Stimulated activated effector memory CD8-positive, alpha-beta T cell treated with anti-CD3 and anti-CD28 coated beads, Interleukin-12 subunit alpha, Interleukin-12 subunit beta, amount 100 ng/mL, for 72 hours (primary cell): ENCODE measurements around the gene PTPRH.

Experiments
- ATAC-seq: fragments of 150-1000 bp; cut with Tn5 transposase; 2 replicates; pipeline ENCODE4 v1.10.0; 2021
- DNase-seq, 2 donors: peaks; one replicate each; pipeline ENCODE4 v3.0.0; 2021 to 2022; ENCODE audit warnings: low spot score in 2 of 2
- H3K27ac Mint-ChIP-seq: one replicate; pipeline ENCODE4 v1.8.0; 2022; ENCODE audit warnings: mild to moderate bottlenecking, mixed read lengths
- H3K36me3 Mint-ChIP-seq: one replicate; pipeline ENCODE4 v1.8.0; 2022; ENCODE audit warnings: mild to moderate bottlenecking, mixed read lengths
- H3K4me1 Mint-ChIP-seq: one replicate; pipeline ENCODE4 v1.8.0; 2022; ENCODE audit warnings: mixed read lengths
- H3K4me3 Mint-ChIP-seq: one replicate; pipeline ENCODE4 v1.8.0; 2022; ENCODE audit warnings: mild to moderate bottlenecking, mixed read lengths
- H3K9me3 Mint-ChIP-seq: one replicate; pipeline ENCODE4 v1.8.0; 2022; ENCODE audit warnings: mixed read lengths

Gene PTPRH

GRCh38 chr19:55248704-55249103 lies 39.4 kb upstream of the PTPRH start:
- DNase-seq (no peak), ATAC-seq (no peak)
- Mint-ChIP-seq H3K27ac (peak overlapping the region; percentile 87), H3K36me3 (peaks cover 87% of the 10 kb centered on the region), H3K9me3 (no peaks in the 10 kb centered on the region), H3K4me3 (no peak overlapping the region), H3K4me1 (peaks cover 51% of the 10 kb centered on the region)

- Mint-ChIP-seq H3K27ac (peak overlapping the region; percentile 87), H3K9me3 (no peaks in the 10 kb centered on the region), H3K4me3 (no peak overlapping the region), H3K4me1 (peaks cover 46% of the 10 kb centered on the region), H3K36me3 (peaks cover 87% of the 10 kb centered on the region)
- no peak for ATAC-seq
- DNase-seq: no peak
These were observed 38.9 kb upstream of the PTPRH start for GRCh38 chr19:55248166-55248675.

- Mint-ChIP-seq H3K36me3 (peaks cover 88% of the 10 kb centered on the region), H3K9me3 (no peaks in the 10 kb centered on the region), H3K27ac (no peak overlapping the region), H3K4me1 (peaks cover 44% of the 10 kb centered on the region), H3K4me3 (no peak overlapping the region)
- DNase-seq: no peak
- ATAC-seq: no peak
These were observed 38.4 kb upstream of the PTPRH start for GRCh38 chr19:55247621-55248099.

DNA sequence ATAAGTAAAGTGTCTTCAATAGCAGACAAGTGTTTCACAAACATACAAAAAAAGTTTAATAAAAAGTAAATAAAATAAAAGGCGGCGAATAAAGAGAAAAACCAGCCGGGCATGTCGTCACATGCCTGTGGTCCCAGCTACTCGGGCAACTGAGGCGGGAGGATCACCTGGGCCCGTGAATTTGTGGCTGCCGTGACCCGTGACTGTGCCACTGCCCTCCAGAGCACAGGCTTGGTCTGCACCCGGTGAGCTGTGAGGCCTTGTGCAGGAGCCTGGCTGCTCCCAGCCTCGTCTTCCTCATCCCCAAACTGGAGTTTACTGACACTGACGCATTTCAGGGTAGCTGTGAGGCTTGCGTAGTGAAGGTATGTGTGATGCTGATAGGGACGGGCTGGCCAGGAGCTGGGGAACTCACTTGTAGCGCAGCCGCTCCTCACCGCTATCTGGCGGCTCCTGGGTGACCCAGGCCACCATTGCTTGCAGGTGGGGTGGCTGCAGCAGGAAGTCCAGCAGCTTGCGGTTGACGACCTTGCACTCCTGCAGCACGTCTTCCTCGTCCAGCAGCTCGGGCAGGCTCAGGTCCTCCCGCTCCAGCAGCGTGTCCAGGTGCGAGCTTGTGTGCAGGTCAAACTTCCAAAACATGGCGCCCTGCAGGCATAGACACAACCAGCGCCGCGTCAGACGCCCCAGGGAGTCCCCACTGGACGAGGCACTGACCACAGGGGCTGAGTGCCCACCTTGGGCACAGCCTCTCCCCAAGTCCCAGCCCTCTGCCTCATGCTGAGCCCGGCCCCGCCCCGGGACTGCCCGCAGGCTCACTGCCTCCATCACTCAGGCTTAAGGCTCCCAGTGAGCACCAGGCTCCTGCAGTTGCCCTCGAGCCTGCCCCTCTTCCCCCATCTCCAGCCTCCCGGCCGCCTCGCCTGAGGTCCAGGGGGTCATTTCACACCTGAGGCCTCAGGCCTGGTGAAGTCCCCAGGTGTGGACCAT lies 37.5 kb upstream of the PTPRH start:
- no peak for ATAC-seq

GRCh38 chr19:55245236-55245904 lies 36.1 kb upstream of the PTPRH start:
- Mint-ChIP-seq H3K4me3 (no peak overlapping the region), H3K9me3 (no peaks in the 10 kb centered on the region), H3K27ac (peak overlapping the region; percentile 36), H3K36me3 (peaks cover 88% of the 10 kb centered on the region), H3K4me1 (peaks cover 28% of the 10 kb centered on the region)
- DNase-seq (no peak), ATAC-seq (no peak)

More for the DNA sequence above, 37.5 kb upstream of the PTPRH start:
- Mint-ChIP-seq H3K4me3 (no peak overlapping the region), H3K27ac (no peak overlapping the region), H3K4me1 (peaks cover 42% of the 10 kb centered on the region), H3K9me3 (no peaks in the 10 kb centered on the region), H3K36me3 (peaks cover 88% of the 10 kb centered on the region)
- no peak for DNase-seq

- peaks cover 25% of the 10 kb centered on the region for H3K4me1 Mint-ChIP-seq
- ATAC-seq (no peak), DNase-seq (no peak)
- H3K36me3 Mint-ChIP-seq: peaks cover 90% of the 10 kb centered on the region
- H3K27ac Mint-ChIP-seq: no peak overlapping the region
- H3K4me3 Mint-ChIP-seq: no peak overlapping the region
- H3K9me3 Mint-ChIP-seq: no peaks in the 10 kb centered on the region
These were observed 34.8 kb upstream of the PTPRH start for GRCh38 chr19:55244004-55244680.

GRCh38 chr19:55242517-55242916 lies 33.2 kb upstream of the PTPRH start:
- H3K36me3 Mint-ChIP-seq: peaks cover 94% of the 10 kb centered on the region
- H3K27ac Mint-ChIP-seq: peak overlapping the region; percentile 38

GRCh38 chr19:55241935-55242464 lies 32.7 kb upstream of the PTPRH start:
- ATAC-seq: peak; percentile 5
- Mint-ChIP-seq H3K27ac (no peak overlapping the region), H3K4me3 (no peak overlapping the region), H3K4me1 (peaks cover 13% of the 10 kb centered on the region), H3K9me3 (no peaks in the 10 kb centered on the region), H3K36me3 (peaks cover 97% of the 10 kb centered on the region)
- no peak for DNase-seq

More at GRCh38 chr19:55242517-55242916, 33.2 kb upstream of the PTPRH start:
- DNase-seq (no peak), ATAC-seq (no peak)
- Mint-ChIP-seq H3K4me3 (no peak overlapping the region), H3K9me3 (no peaks in the 10 kb centered on the region), H3K4me1 (peaks cover 13% of the 10 kb centered on the region)

DNA sequence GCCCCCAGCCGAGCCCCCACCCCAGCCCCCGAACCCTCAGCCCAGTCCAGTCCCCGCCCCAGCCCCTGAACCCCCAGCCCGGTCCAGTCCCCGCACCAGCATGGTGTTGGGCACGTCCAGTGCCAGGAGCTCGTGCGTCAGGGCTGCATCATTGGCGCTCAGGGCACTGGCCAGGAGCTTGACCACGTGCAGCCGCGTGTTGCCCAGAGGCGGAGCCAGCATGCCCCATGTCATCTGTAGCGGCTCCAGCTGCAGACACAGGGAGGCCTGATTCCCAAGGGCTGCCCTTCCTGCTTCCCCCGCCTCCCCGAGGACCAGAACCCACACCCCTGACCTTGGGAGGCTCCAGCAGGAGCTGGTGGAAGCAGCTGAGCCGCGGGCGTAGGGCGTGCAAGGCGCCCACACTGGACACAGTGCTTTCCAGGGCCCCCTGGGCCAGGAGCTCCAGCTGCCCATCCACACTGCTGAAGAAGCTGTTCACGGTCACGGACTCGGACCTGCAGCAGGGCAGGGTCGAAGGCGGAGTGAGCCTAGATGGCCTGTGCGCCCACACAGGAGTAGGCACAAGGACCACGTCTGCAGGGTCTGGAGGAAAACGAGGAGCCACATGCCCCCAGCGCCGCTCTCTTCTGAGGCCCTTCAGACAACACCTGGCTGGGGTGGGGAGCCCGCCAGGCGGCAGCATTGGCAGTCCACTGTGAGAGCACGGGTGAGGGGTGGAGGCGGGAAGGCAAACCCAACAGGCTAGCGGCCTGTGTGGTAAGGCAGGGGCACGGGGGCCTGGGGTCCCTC lies 32.0 kb upstream of the PTPRH start:
- Mint-ChIP-seq H3K36me3 (peaks cover 100% of the 10 kb centered on the region), H3K4me1 (peaks cover 19% of the 10 kb centered on the region), H3K27ac (no peak overlapping the region), H3K9me3 (no peaks in the 10 kb centered on the region), H3K4me3 (no peak overlapping the region)
- ATAC-seq: no peak
- DNase-seq: no peak

DNA sequence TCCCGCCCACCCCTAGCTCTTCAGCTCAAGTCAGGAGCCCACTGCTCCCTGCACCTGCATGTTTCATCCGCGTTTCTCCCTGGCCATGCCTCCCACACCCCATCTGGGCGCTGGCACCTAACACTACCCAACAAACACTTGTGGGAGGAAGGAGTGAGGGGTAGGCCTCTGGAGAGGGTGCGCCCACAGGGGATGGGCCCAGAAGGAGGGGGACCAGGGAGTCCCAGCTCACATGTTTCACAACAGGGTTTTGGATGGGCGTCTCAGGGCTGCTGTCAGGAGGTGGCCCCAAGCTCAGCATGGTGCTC lies 31.4 kb upstream of the PTPRH start:
- peaks cover 23% of the 10 kb centered on the region for H3K4me1 Mint-ChIP-seq
- DNase-seq (no peak), ATAC-seq (no peak)
- H3K36me3 Mint-ChIP-seq: peaks cover 100% of the 10 kb centered on the region
- no peak overlapping the region for H3K27ac Mint-ChIP-seq
- no peaks in the 10 kb centered on the region for H3K9me3 Mint-ChIP-seq
- H3K4me3 Mint-ChIP-seq: no peak overlapping the region

GRCh38 chr19:55239004-55239403 lies 29.7 kb upstream of the PTPRH start:
- Mint-ChIP-seq H3K36me3 (peaks cover 100% of the 10 kb centered on the region), H3K4me1 (peaks cover 18% of the 10 kb centered on the region), H3K4me3 (no peak overlapping the region), H3K9me3 (no peaks in the 10 kb centered on the region), H3K27ac (no peak overlapping the region)
- no peak for ATAC-seq
- DNase-seq: no peak

GRCh38 chr19:55238030-55238429 lies 28.7 kb upstream of the PTPRH start:
- no peak for ATAC-seq
- Mint-ChIP-seq H3K27ac (no peak overlapping the region), H3K36me3 (peaks cover 100% of the 10 kb centered on the region), H3K4me1 (peaks cover 17% of the 10 kb centered on the region), H3K9me3 (no peaks in the 10 kb centered on the region), H3K4me3 (no peak overlapping the region)
- no peak for DNase-seq

DNA sequence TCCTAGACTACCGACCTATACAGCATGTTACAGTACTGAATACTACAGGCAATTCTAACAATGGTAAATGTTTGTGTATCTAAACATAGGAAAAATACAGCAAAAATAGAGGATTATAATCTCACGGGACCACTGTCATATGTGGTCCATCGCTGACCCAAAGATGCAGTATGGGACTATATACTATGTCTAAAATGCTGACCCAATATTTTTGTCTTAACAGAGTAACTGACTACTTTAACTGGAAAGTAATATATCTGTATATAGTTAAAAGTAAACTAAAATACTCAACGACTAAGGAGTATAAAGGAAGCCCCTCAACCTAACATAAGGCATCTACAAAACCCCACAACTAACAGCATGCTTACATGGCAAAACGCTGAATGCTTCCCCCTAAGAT lies 23.7 kb upstream of the PTPRH start:
- Mint-ChIP-seq H3K9me3 (no peaks in the 10 kb centered on the region), H3K27ac (peak overlapping the region; percentile 40), H3K4me1 (peaks cover 10% of the 10 kb centered on the region), H3K36me3 (peaks cover 96% of the 10 kb centered on the region), H3K4me3 (no peak overlapping the region)
- no peak for DNase-seq
- no peak for ATAC-seq

- no peak overlapping the region for H3K27ac Mint-ChIP-seq
- no peak overlapping the region for H3K4me3 Mint-ChIP-seq
- peaks cover 96% of the 10 kb centered on the region for H3K36me3 Mint-ChIP-seq
- ATAC-seq (no peak), DNase-seq (no peak)
- H3K9me3 Mint-ChIP-seq: no peaks in the 10 kb centered on the region
- peaks cover 10% of the 10 kb centered on the region for H3K4me1 Mint-ChIP-seq
These were observed 22.9 kb upstream of the PTPRH start for GRCh38 chr19:55232286-55232602.
